Measurements from ENCODE around the gene CCDC159.
"Not testable (repeated sequence)": the region's sequence is repeated elsewhere in the genome, so short reads cannot be mapped to it uniquely, and the experiment has no call there.

Gene CCDC159

GRCh38 chr19:11345122-11345803 is 1.1 kb upstream of the CCDC159 start:
- H2BK12ac ChIP-seq (ENCODE audit: low read length in 2 of 2), result peak overlapping the region; percentile 55 to 91
- peaks cover 10% of the 10 kb centered on the region for H3K9me3 ChIP-seq (ENCODE audit: control insufficient read depth, low read length)
- peak overlapping the region; percentile 80 for H4K8ac ChIP-seq (ENCODE audit: low read length)
- no peak overlapping the region for H2AFZ ChIP-seq (ENCODE audit: low read depth, low read length)
- H2BK5ac ChIP-seq (ENCODE audit: low read depth, low read length, poor library complexity, severe bottlenecking), result no peak overlapping the region
- H4K91ac ChIP-seq (ENCODE audit: low read length), result peak overlapping the region; percentile 48
- H3K4me3 ChIP-seq (ENCODE audit: insufficient read depth in 1 of 2, low read depth in 1 of 2, low read length in 2 of 2), result peak overlapping the region in 1 of 2 experiments; percentile 89
- H3K27me3 ChIP-seq (ENCODE audit: control insufficient read depth in 1 of 2, insufficient read depth in 1 of 2, low read length in 2 of 2), result no peaks in the 10 kb centered on the region
- H2BK120ac ChIP-seq (ENCODE audit: low read depth, low read length), result peak overlapping the region; percentile 50
- H3K23ac ChIP-seq (ENCODE audit: low read length in 2 of 2), result no peak overlapping the region
- peak overlapping the region; percentile 13 to 19 for H3K4ac ChIP-seq (ENCODE audit: low read depth in 1 of 2, low read length in 2 of 2)
- H3K79me1 ChIP-seq (replicated peaks; ENCODE audit: low read length, poor library complexity, severe bottlenecking), result peaks cover 12% of the 10 kb centered on the region
- peak overlapping the region; percentile 49 for H2AK5ac ChIP-seq (ENCODE audit: low read length, severe bottlenecking)
- WGBS, result 75% methylated on average over 15 of the region's 15 CpGs
- H3K4me1 ChIP-seq (ENCODE audit: control insufficient read depth, insufficient read depth, low read depth, low read length), result peaks cover 14% of the 10 kb centered on the region
- H3K36me3 ChIP-seq (ENCODE audit: control insufficient read depth in 1 of 2, insufficient read depth in 2 of 2, low read depth in 1 of 2, low read length in 2 of 2), result peaks cover 4 to 13% of the 10 kb centered on the region in 2 experiments
- H3K9ac ChIP-seq (ENCODE audit: low read length), result peak overlapping the region; percentile 89
- H3K14ac ChIP-seq (ENCODE audit: low read length in 2 of 2), result no peak overlapping the region
- peak overlapping the region; percentile 92 for H2BK15ac ChIP-seq (ENCODE audit: low read depth, poor library complexity, severe bottlenecking)
- no peak overlapping the region for H3K27ac ChIP-seq (ENCODE audit: low read length, poor library complexity, severe bottlenecking)
- peak overlapping the region; percentile 60 for H3K4me2 ChIP-seq (ENCODE audit: low read length, poor library complexity, severe bottlenecking)
- peak overlapping the region; percentile 29 to 60 for H3K18ac ChIP-seq (ENCODE audit: low read depth in 1 of 2, low read length in 2 of 2)
- no peak for DNase-seq

DNA sequence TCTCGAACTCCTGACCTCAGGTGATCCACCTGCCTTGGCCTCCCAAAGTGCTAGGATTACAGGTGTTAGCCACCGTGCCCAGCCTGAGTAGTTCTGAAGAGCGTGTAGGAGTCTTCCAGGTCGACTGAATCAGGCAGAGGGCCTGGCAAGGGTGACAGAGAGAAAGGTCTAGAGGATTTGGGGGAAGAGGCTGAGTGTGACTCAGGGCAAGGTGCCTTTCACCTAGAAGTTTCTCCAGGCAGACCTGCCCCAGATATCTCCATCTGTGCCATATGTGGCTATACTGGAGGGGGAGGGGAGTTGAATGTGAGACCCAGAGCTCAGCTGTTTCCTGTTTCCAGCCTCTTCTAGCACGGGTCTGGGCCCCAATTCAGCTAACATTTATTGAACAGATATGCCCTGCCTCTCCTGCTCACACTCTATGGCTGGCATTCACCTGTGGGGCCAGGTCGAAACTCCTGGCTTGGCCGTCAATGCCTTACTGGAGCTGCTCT is 1.3 kb downstream of the CCDC159 start:
- no peak overlapping the region for H3K14ac ChIP-seq (ENCODE audit: low read length in 2 of 2)
- no peak overlapping the region for H2AK5ac ChIP-seq (ENCODE audit: low read length, severe bottlenecking)
- peaks cover 0 to 4% of the 10 kb centered on the region in 2 experiments for H3K36me3 ChIP-seq (ENCODE audit: control insufficient read depth in 1 of 2, insufficient read depth in 2 of 2, low read depth in 1 of 2, low read length in 2 of 2)
- H3K4me2 ChIP-seq (ENCODE audit: low read length, poor library complexity, severe bottlenecking), result no peak overlapping the region
- WGBS, result 79% methylated on average over 7 of the region's 7 CpGs
- peaks cover 10% of the 10 kb centered on the region for H3K9me3 ChIP-seq (ENCODE audit: control insufficient read depth, low read length)
- H2BK120ac ChIP-seq (ENCODE audit: low read depth, low read length), result no peak overlapping the region
- H4K8ac ChIP-seq (ENCODE audit: low read length), result no peak overlapping the region
- H3K9ac ChIP-seq (ENCODE audit: low read length), result no peak overlapping the region
- no peak overlapping the region for H3K27ac ChIP-seq (ENCODE audit: low read length, poor library complexity, severe bottlenecking)
- H2BK15ac ChIP-seq (ENCODE audit: low read depth, poor library complexity, severe bottlenecking), result no peak overlapping the region
- H3K18ac ChIP-seq (ENCODE audit: low read depth in 1 of 2, low read length in 2 of 2), result no peak overlapping the region
- peaks cover 11% of the 10 kb centered on the region for H3K79me1 ChIP-seq (replicated peaks; ENCODE audit: low read length, poor library complexity, severe bottlenecking)
- no peak overlapping the region for H3K4me3 ChIP-seq (ENCODE audit: insufficient read depth in 1 of 2, low read depth in 1 of 2, low read length in 2 of 2)
- H2BK12ac ChIP-seq (ENCODE audit: low read length in 2 of 2), result no peak overlapping the region
- H2BK5ac ChIP-seq (ENCODE audit: low read depth, low read length, poor library complexity, severe bottlenecking), result no peak overlapping the region
- peaks cover 14% of the 10 kb centered on the region for H3K4me1 ChIP-seq (ENCODE audit: control insufficient read depth, insufficient read depth, low read depth, low read length)
- DNase-seq, result no peak
- no peak overlapping the region for H3K4ac ChIP-seq (ENCODE audit: low read depth in 1 of 2, low read length in 2 of 2)
- no peak overlapping the region for H4K91ac ChIP-seq (ENCODE audit: low read length)
- H3K23ac ChIP-seq (ENCODE audit: low read length in 2 of 2), result no peak overlapping the region
- H2AFZ ChIP-seq (ENCODE audit: low read depth, low read length), result no peak overlapping the region
- peaks cover 0 to 3% of the 10 kb centered on the region in 2 experiments for H3K27me3 ChIP-seq (ENCODE audit: control insufficient read depth in 1 of 2, insufficient read depth in 1 of 2, low read length in 2 of 2)

GRCh38 chr19:11349171-11349570 is 2.9 kb downstream of the CCDC159 start:
- H2BK5ac ChIP-seq (ENCODE audit: low read depth, low read length, poor library complexity, severe bottlenecking), result no peak overlapping the region
- peaks cover 6% of the 10 kb centered on the region for H3K79me1 ChIP-seq (replicated peaks; ENCODE audit: low read length, poor library complexity, severe bottlenecking)
- no peak overlapping the region for H3K14ac ChIP-seq (ENCODE audit: low read length in 2 of 2)
- H4K8ac ChIP-seq (ENCODE audit: low read length), result no peak overlapping the region
- H2AK5ac ChIP-seq (ENCODE audit: low read length, severe bottlenecking), result no peak overlapping the region
- no peak overlapping the region for H2BK120ac ChIP-seq (ENCODE audit: low read depth, low read length)
- H3K9ac ChIP-seq (ENCODE audit: low read length), result no peak overlapping the region
- H3K4me3 ChIP-seq (ENCODE audit: insufficient read depth in 1 of 2, low read depth in 1 of 2, low read length in 2 of 2), result no peak overlapping the region
- H3K27me3 ChIP-seq (ENCODE audit: control insufficient read depth in 1 of 2, insufficient read depth in 1 of 2, low read length in 2 of 2), result peaks cover 0 to 3% of the 10 kb centered on the region in 2 experiments
- H3K4me1 ChIP-seq (ENCODE audit: control insufficient read depth, insufficient read depth, low read depth, low read length), result peaks cover 8% of the 10 kb centered on the region
- H3K4ac ChIP-seq (ENCODE audit: low read depth in 1 of 2, low read length in 2 of 2), result no peak overlapping the region
- no peak overlapping the region for H3K23ac ChIP-seq (ENCODE audit: low read length in 2 of 2)
- no peak overlapping the region for H3K18ac ChIP-seq (ENCODE audit: low read depth in 1 of 2, low read length in 2 of 2)
- H3K4me2 ChIP-seq (ENCODE audit: low read length, poor library complexity, severe bottlenecking), result no peak overlapping the region
- H2AFZ ChIP-seq (ENCODE audit: low read depth, low read length), result no peak overlapping the region
- DNase-seq, result no peak
- H2BK12ac ChIP-seq (ENCODE audit: low read length in 2 of 2), result no peak overlapping the region
- WGBS, result 81% methylated on average over 4 of the region's 4 CpGs
- no peak overlapping the region for H2BK15ac ChIP-seq (ENCODE audit: low read depth, poor library complexity, severe bottlenecking)
- H3K27ac ChIP-seq (ENCODE audit: low read length, poor library complexity, severe bottlenecking), result no peak overlapping the region
- H3K9me3 ChIP-seq (ENCODE audit: control insufficient read depth, low read length), result peaks cover 10% of the 10 kb centered on the region
- no peak overlapping the region for H4K91ac ChIP-seq (ENCODE audit: low read length)
- no peaks in the 10 kb centered on the region for H3K36me3 ChIP-seq (ENCODE audit: control insufficient read depth in 1 of 2, insufficient read depth in 2 of 2, low read depth in 1 of 2, low read length in 2 of 2)

DNA sequence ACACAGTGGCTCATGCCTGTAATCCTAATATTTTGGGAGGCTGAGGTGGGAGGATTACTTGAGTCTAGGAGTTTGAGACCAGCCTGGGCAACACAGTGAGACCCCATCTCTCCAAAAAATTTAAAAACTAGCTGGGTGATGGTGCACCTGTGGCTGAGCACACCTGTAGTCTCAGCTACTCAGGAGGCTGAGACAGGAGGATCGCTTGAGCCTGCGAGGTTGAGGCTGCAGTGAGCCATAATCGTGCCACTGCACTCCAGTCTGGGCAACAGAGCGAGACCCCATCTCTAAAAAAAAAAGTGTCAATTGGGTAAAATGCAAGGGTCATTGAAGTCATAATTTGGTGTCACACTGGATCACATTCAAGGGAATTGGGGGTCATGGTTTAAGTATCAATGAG is 7.8 kb downstream of the CCDC159 start:
- H3K27me3 ChIP-seq (ENCODE audit: control insufficient read depth in 1 of 2, insufficient read depth in 1 of 2, low read length in 2 of 2); H3K9me3 ChIP-seq (ENCODE audit: control insufficient read depth, low read length); H4K91ac ChIP-seq (ENCODE audit: low read length); H3K9ac ChIP-seq (ENCODE audit: low read length); H4K8ac ChIP-seq (ENCODE audit: low read length); H3K36me3 ChIP-seq (ENCODE audit: control insufficient read depth in 1 of 2, insufficient read depth in 2 of 2, low read depth in 1 of 2, low read length in 2 of 2); H3K79me1 ChIP-seq (replicated peaks; ENCODE audit: low read length, poor library complexity, severe bottlenecking); H2AFZ ChIP-seq (ENCODE audit: low read depth, low read length); H2AK5ac ChIP-seq (ENCODE audit: low read length, severe bottlenecking); H2BK15ac ChIP-seq (ENCODE audit: low read depth, poor library complexity, severe bottlenecking); H3K27ac ChIP-seq (ENCODE audit: low read length, poor library complexity, severe bottlenecking); H3K4me3 ChIP-seq (ENCODE audit: insufficient read depth in 1 of 2, low read depth in 1 of 2, low read length in 2 of 2); DNase-seq; H2BK5ac ChIP-seq (ENCODE audit: low read depth, low read length, poor library complexity, severe bottlenecking); H3K4ac ChIP-seq (ENCODE audit: low read depth in 1 of 2, low read length in 2 of 2); H3K18ac ChIP-seq (ENCODE audit: low read depth in 1 of 2, low read length in 2 of 2); H3K4me2 ChIP-seq (ENCODE audit: low read length, poor library complexity, severe bottlenecking); H2BK120ac ChIP-seq (ENCODE audit: low read depth, low read length); H2BK12ac ChIP-seq (ENCODE audit: low read length in 2 of 2); H3K23ac ChIP-seq (ENCODE audit: low read length in 2 of 2); H3K14ac ChIP-seq (ENCODE audit: low read length in 2 of 2): not testable (repeated sequence)
- 97% methylated on average over 4 of the region's 4 CpGs for WGBS
- H3K4me1 ChIP-seq (ENCODE audit: control insufficient read depth, insufficient read depth, low read depth, low read length), result peaks cover 13% of the 10 kb centered on the region

Measured in mesenchymal stem cell (in vitro differentiated cells and primary cell).